ENCODE measurements around the gene GBF1.

GRCh38 chr10:102401342-102401654, 156.0 kb downstream of the GBF1 start:
- TF ChIP-seq CTCF (IDR thresholded peaks at IDR 0.05; ENCODE audit: low read depth, low read length, missing input control) (no peak), ATF3 (IDR thresholded peaks at IDR 0.05) (no peak), RAD21 (IDR thresholded peaks at IDR 0.05) (no peak), MAX (IDR thresholded peaks at IDR 0.05) (no peak), REST (IDR thresholded peaks at IDR 0.05) (no peak), TAF1 (conservative IDR thresholded peaks at IDR 0.05) (no peak), JUND (IDR thresholded peaks at IDR 0.05) (no peak), GABPA (IDR thresholded peaks at IDR 0.05 in 1 of 2, conservative IDR thresholded peaks at IDR 0.05 in 1 of 2) (no peak)
